WTC11 (cell line): ENCODE measurements around the gene CASP12. TPM values are rescaled to one million over a fixed set of nuclear protein-coding genes. Genes with fewer than 3 reads are reported as not detected.

Source experiments
- ATAC-seq: fragments of 200-7000 bp; cut with Tn5 transposase; 2 replicates; pipeline ENCODE4 v1.10.0; 2021; ENCODE audit warnings: mild to moderate bottlenecking, moderate library complexity
- CTCF ChIA-PET: fragments of 300-600 bp; sonication (Branson Sonifier 250); formaldehyde crosslinking; loops from one replicate; lab custom pipeline; 2021; ENCODE audit warnings: antibody characterized with exemption; lab: Charles Lee
- POLR2A ChIA-PET: fragments of 350-600 bp; sonication (Branson Sonifier 250); formaldehyde crosslinking; loops from one replicate; lab custom pipeline; 2021; ENCODE audit warnings: antibody characterized with exemption; lab: Charles Lee
- DNase-seq: peaks from one replicate; pipeline ENCODE4 v3.0.0; 2021; ENCODE audit warnings: low spot score
- H3K27ac Mint-ChIP-seq: 2 replicates; pipeline ENCODE4 v1.8.0; 2021; ENCODE audit warnings: mixed read lengths
- H3K27me3 Mint-ChIP-seq: 2 replicates; pipeline ENCODE4 v1.8.0; 2021; ENCODE audit warnings: low read depth, mild to moderate bottlenecking, moderate library complexity, mixed read lengths
- H3K36me3 Mint-ChIP-seq: 2 replicates; pipeline ENCODE4 v1.8.0; 2021; ENCODE audit warnings: mixed read lengths
- H3K4me1 Mint-ChIP-seq: 2 replicates; pipeline ENCODE4 v1.8.0; 2022; ENCODE audit warnings: mixed read lengths
- H3K4me3 Mint-ChIP-seq: 2 replicates; pipeline ENCODE4 v1.8.0; 2021; ENCODE audit warnings: mild to moderate bottlenecking, moderate library complexity, mixed read lengths
- H3K9me3 Mint-ChIP-seq: 2 replicates; pipeline ENCODE4 v1.8.0; 2021; ENCODE audit warnings: mixed read lengths
- AFF4 ChIP-seq: sonication (generic); formaldehyde crosslinking; IDR thresholded peaks from 2 replicates; pipeline ENCODE4 v1.8.1; 2023; ENCODE audit warnings: mild to moderate bottlenecking, missing genetic modification reagents, borderline replicate concordance
- AR ChIP-seq: fragments of 250-450 bp; sonication (Bioruptor Pico); IDR thresholded peaks from 2 replicates; pipeline ENCODE4 v1.9.0; 2021; ENCODE audit warnings: mild to moderate bottlenecking
- ATF1 ChIP-seq: sonication (generic); formaldehyde crosslinking; IDR thresholded peaks from 2 replicates; pipeline ENCODE4 v1.8.1; 2023; ENCODE audit warnings: mild to moderate bottlenecking, moderate library complexity, missing genetic modification reagents
- CBFB ChIP-seq: sonication (generic); formaldehyde crosslinking; IDR thresholded peaks from 2 replicates; pipeline ENCODE4 v1.8.1; 2022; ENCODE audit warnings: mild to moderate bottlenecking, low read depth, missing genetic modification reagents
- CREM ChIP-seq: sonication (generic); formaldehyde crosslinking; IDR thresholded peaks from 2 replicates; pipeline ENCODE4 v1.8.1; 2022; ENCODE audit warnings: mild to moderate bottlenecking, missing genetic modification reagents, moderate library complexity
- FOXP1 ChIP-seq: sonication (generic); formaldehyde crosslinking; IDR thresholded peaks from 2 replicates; pipeline ENCODE4 v1.8.0; 2022; ENCODE audit warnings: missing genetic modification reagents, mild to moderate bottlenecking, moderate library complexity, borderline replicate concordance
- MAX ChIP-seq: sonication (generic); formaldehyde crosslinking; IDR thresholded peaks from 2 replicates; pipeline ENCODE4 v1.8.0; 2022; ENCODE audit warnings: mild to moderate bottlenecking, missing genetic modification reagents
- NFATC4 ChIP-seq: fragments of 250-450 bp; sonication (Bioruptor Pico); IDR thresholded peaks from 2 replicates; pipeline ENCODE4 v1.9.0; 2021; ENCODE audit warnings: mild to moderate bottlenecking
- NR2C2 ChIP-seq: sonication (generic); formaldehyde crosslinking; IDR thresholded peaks from 2 replicates; pipeline ENCODE4 v1.8.0; 2022; ENCODE audit warnings: mild to moderate bottlenecking, missing genetic modification reagents
- SMAD4 ChIP-seq: sonication (generic); formaldehyde crosslinking; IDR thresholded peaks from 2 replicates; pipeline ENCODE4 v1.8.0; 2022; ENCODE audit warnings: mild to moderate bottlenecking, missing genetic modification reagents
- ZBTB21 ChIP-seq: sonication (generic); formaldehyde crosslinking; IDR thresholded peaks from 2 replicates; pipeline ENCODE4 v1.8.1; 2023; ENCODE audit warnings: mild to moderate bottlenecking, missing genetic modification reagents, borderline replicate concordance
- ZMAT4 ChIP-seq: fragments of 250-450 bp; sonication (Bioruptor Pico); IDR thresholded peaks from 2 replicates; pipeline ENCODE4 v1.9.0; 2021; ENCODE audit warnings: mild to moderate bottlenecking
- ZNF263 ChIP-seq: sonication (generic); formaldehyde crosslinking; IDR thresholded peaks from 2 replicates; pipeline ENCODE4 v1.8.1; 2022; ENCODE audit warnings: low read depth, mild to moderate bottlenecking, moderate library complexity, missing genetic modification reagents
- ZNF281 ChIP-seq: sonication (generic); formaldehyde crosslinking; IDR thresholded peaks from 2 replicates; pipeline ENCODE4 v1.8.0; 2023; ENCODE audit warnings: mild to moderate bottlenecking, missing genetic modification reagents
- ZNF317 ChIP-seq: sonication (generic); formaldehyde crosslinking; IDR thresholded peaks from 2 replicates; pipeline ENCODE4 v1.8.1; 2023; ENCODE audit warnings: low read depth, mild to moderate bottlenecking, moderate library complexity, missing genetic modification reagents, borderline replicate concordance
- ZNF416 ChIP-seq: fragments of 250-450 bp; sonication (Bioruptor Pico); IDR thresholded peaks from 2 replicates; pipeline ENCODE4 v1.9.0; 2021; ENCODE audit warnings: mild to moderate bottlenecking, inconsistent platforms
- ZNF532 ChIP-seq: fragments of 250-450 bp; sonication (Bioruptor Pico); IDR thresholded peaks from 2 replicates; pipeline ENCODE4 v1.9.0; 2021; ENCODE audit warnings: mild to moderate bottlenecking, borderline replicate concordance
- ZSCAN18 ChIP-seq: fragments of 250-450 bp; sonication (Bioruptor Pico); IDR thresholded peaks from 2 replicates; pipeline ENCODE4 v2.1.2; 2022; ENCODE audit warnings: mild to moderate bottlenecking, moderate library complexity
- total RNA-seq: library from RNA; stranded (reverse); gene quantifications from 3 replicates; pipeline ENCODE4 v1.2.3, GENCODE V29; 2021

Gene CASP12
- total RNA-seq, 1 experiment from 2014 or later: not detected

GRCh38 chr11:104908186-104908531 is 9.9 kb upstream of the CASP12 start:
- ATAC-seq (no peak), DNase-seq (no peak)
- Mint-ChIP-seq H3K9me3 (peaks cover 23% of the 10 kb centered on the region), H3K4me1 (no peaks in the 10 kb centered on the region), H3K27ac (no peak overlapping the region), H3K36me3 (no peaks in the 10 kb centered on the region), H3K27me3 (no peaks in the 10 kb centered on the region), H3K4me3 (no peak overlapping the region)
- POLR2A ChIA-PET: no interaction called here
- TF ChIP-seq ZNF281 (CRISPR knock-in tag) (no peak), ZBTB21 (no peak), ZNF263 (no peak), AR (CRISPR knock-in tag) (no peak), NFATC4 (CRISPR knock-in tag) (no peak), ZMAT4 (no peak), NR2C2 (CRISPR knock-in tag) (no peak), ZNF317 (CRISPR knock-in tag) (no peak), MAX (no peak)
- CTCF ChIA-PET: no interaction called here

GRCh38 chr11:104907521-104908185 is 9.4 kb upstream of the CASP12 start:
- H3K27ac Mint-ChIP-seq: no peak overlapping the region
- no peak overlapping the region for H3K4me3 Mint-ChIP-seq
- ATAC-seq (no peak), DNase-seq (no peak)
- ChIA-PET POLR2A (no interaction called here), CTCF (no interaction called here)
- peaks cover 24% of the 10 kb centered on the region for H3K9me3 Mint-ChIP-seq
- H3K36me3 Mint-ChIP-seq: no peaks in the 10 kb centered on the region
- H3K4me1 Mint-ChIP-seq: no peaks in the 10 kb centered on the region
- H3K27me3 Mint-ChIP-seq: no peaks in the 10 kb centered on the region
- TF ChIP-seq ZMAT4: no peak
- TF ChIP-seq ZNF532 (CRISPR knock-in tag): no peak
- no peak for TF ChIP-seq FOXP1
- TF ChIP-seq ZNF416 (CRISPR knock-in tag): no peak
- no peak for TF ChIP-seq CBFB (CRISPR knock-in tag)
- no peak for TF ChIP-seq SMAD4 (CRISPR knock-in tag)
- TF ChIP-seq AFF4: no peak
- no peak for TF ChIP-seq CREM (CRISPR knock-in tag)
- no peak for TF ChIP-seq ATF1 (CRISPR knock-in tag)
- no peak for TF ChIP-seq ZSCAN18 (CRISPR knock-in tag)
- TF ChIP-seq NFATC4 (CRISPR knock-in tag): no peak
